ENCODE measurements around the gene AQP9. TPM values are rescaled to one million over a fixed set of nuclear protein-coding genes. Genes with fewer than 3 reads are reported as not detected.

Gene AQP9
- total and polyA plus RNA-seq, 2 of the 8 experiments (the other 6 are each of a cell fraction or from before 2014, with no cell fraction given) = not detected

DNA sequence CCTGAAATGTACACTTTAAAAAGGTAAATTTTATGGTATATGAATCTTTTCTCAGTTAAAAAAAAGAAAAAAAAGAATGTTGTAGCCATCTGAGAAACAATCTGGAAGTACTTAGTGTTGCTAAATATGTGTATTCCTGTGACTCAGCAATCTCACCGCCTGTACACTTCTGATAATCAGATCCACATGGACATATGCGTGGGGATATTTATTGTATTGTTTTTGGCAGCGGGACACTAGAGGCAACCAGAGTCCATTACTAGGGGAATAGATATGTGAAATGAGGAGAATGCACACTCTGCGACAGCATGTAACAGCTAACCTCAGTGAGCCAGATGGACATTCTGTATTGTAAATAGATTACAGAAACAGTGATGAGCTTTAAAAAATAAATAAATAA lies 65.4 kb downstream of the AQP9 start:
- Histone ChIP-seq H3K18ac (ENCODE audit: extremely low read depth, low read length) (no peak overlapping the region), H4K8ac (ENCODE audit: extremely low read depth, insufficient read depth, low read length) (no peak overlapping the region), H3K79me1 (ENCODE audit: low read depth, low read length) (no peaks in the 10 kb centered on the region), H3K9me3 (ENCODE audit: insufficient read depth in 2 of 2, low read depth in 1 of 2, low read length in 1 of 2) (no peaks in the 10 kb centered on the region), H3K27me3 (replicated peaks in 1 of 4; ENCODE audit: control insufficient read depth in 3 of 4, extremely low read depth in 1 of 4, insufficient read depth in 3 of 4, low read length in 3 of 4) (no peaks in the 10 kb centered on the region), H2AFZ (ENCODE audit: low read length) (no peak overlapping the region), H4K20me1 (replicated peaks in 1 of 2; ENCODE audit: control insufficient read depth in 1 of 2, insufficient read depth in 2 of 2, low read length in 2 of 2) (no peaks in the 10 kb centered on the region), H3K23me2 (ENCODE audit: low read depth, low read length) (no peaks in the 10 kb centered on the region), H3K36me3 (ENCODE audit: control insufficient read depth in 2 of 4, insufficient read depth in 4 of 4, low read length in 3 of 4) (no peaks in the 10 kb centered on the region), H4K5ac (ENCODE audit: insufficient read length, low read depth, low read length) (no peak overlapping the region), H2BK12ac (ENCODE audit: low read depth, low read length) (no peak overlapping the region), H3K4me1 (replicated peaks in 1 of 4; ENCODE audit: control insufficient read depth in 3 of 4, insufficient read depth in 4 of 4, low read length in 3 of 4) (no peaks in the 10 kb centered on the region), H3K4me2 (ENCODE audit: insufficient read depth in 1 of 2, low read depth in 2 of 2, low read length in 2 of 2) (no peak overlapping the region), H3K27ac (ENCODE audit: low read depth, low read length) (no peak overlapping the region), H3K23ac (ENCODE audit: insufficient read length) (no peak overlapping the region), H3K79me2 (ENCODE audit: control insufficient read depth in 1 of 2, insufficient read depth in 2 of 2, low read length in 2 of 2) (no peaks in the 10 kb centered on the region), H4K91ac (replicated peaks; ENCODE audit: insufficient read length, low read length) (no peak overlapping the region), H3K4me3 (ENCODE audit: extremely low read depth in 1 of 4, insufficient read depth in 2 of 4, low read depth in 3 of 4, low read length in 4 of 4) (no peak overlapping the region), H2BK5ac (ENCODE audit: low read depth, low read length) (no peak overlapping the region), H2AK5ac (ENCODE audit: low read depth, low read length) (no peak overlapping the region), H3K4ac (replicated peaks; ENCODE audit: insufficient read length, low read depth, low read length) (no peak overlapping the region), H3K9ac (replicated peaks in 1 of 4; ENCODE audit: extremely low read depth in 1 of 4, low read depth in 3 of 4, low read length in 3 of 4) (no peak overlapping the region), H2BK15ac (ENCODE audit: low read length) (no peak overlapping the region), H2BK120ac (replicated peaks; ENCODE audit: low read depth, low read length) (no peak overlapping the region), H3K56ac (replicated peaks; ENCODE audit: insufficient read length, low read depth, low read length) (no peak overlapping the region), H3K14ac (ENCODE audit: insufficient read length) (no peak overlapping the region), H2BK20ac (ENCODE audit: low read length) (no peak overlapping the region)
- DNase-seq (ENCODE audit: low read depth in 1 of 2, low spot score in 2 of 2) = no peak
- POLR2A ChIA-PET (ENCODE audit: partially characterized antibody) = no interaction called here
- 92% methylated on average over 4 of the region's 4 CpGs; no CpG with 5 or more reads in 1 of the 2 experiments for WGBS, 2 experiments (ENCODE audit: extremely low coverage in 1 of 2, insufficient coverage in 1 of 2, insufficient read length in 1 of 2, insufficient replicate concordance in 2 of 2, low coverage in 1 of 2, low lambda C conversion rate in 2 of 2, missing lambda C conversion rate in 1 of 2)
- no peak for FAIRE-seq
- CTCF ChIA-PET (ENCODE audit: partially characterized antibody) = no interaction called here
- TF ChIP-seq CHD1 (IDR thresholded peaks at IDR 0.05; ENCODE audit: low read depth, low read length) = no peak
